Limb (tissue), 2 donors: ENCODE data around the gene ITGA6.

ENCODE experiments used
- DNase-seq, 2 donors: peaks; one replicate each; pipeline ENCODE4 v3.0.0-alpha.2; 2016; ENCODE audit errors: extremely low spot score in 2 of 2

Gene ITGA6

GRCh38 chr2:172415865-172416183 is 11.6 kb upstream of the ITGA6 start:
- no peak for DNase-seq

DNA sequence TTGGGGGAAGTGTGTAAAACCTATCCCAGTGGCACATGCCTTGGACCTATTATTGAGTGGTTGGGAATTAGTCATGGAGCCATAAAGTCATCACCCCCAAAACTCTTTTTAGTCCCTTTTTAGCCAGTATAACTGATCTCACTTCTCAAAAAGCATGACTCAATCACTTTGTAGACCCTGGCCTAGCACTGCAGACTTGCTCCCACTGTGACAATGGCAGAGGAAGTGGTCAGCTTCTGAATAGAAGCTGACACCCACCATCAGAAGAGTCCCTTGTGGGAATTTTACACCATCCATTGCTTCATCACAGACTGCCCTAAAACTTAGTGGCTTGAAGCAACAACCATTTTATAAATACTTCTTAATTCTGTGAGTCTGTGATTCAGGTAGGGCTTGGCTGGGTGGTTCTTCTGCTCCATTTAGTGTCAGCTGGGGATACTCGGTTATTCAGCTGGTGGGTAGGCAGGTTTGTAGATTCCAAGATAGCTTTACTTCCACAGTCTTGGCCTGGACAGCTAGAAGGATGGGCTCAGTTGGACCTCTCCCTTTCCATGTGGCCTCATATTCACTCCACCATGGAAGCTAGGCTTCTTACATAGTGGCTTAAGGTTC is 10.8 kb upstream of the ITGA6 start:
- DNase-seq: no peak

DNA sequence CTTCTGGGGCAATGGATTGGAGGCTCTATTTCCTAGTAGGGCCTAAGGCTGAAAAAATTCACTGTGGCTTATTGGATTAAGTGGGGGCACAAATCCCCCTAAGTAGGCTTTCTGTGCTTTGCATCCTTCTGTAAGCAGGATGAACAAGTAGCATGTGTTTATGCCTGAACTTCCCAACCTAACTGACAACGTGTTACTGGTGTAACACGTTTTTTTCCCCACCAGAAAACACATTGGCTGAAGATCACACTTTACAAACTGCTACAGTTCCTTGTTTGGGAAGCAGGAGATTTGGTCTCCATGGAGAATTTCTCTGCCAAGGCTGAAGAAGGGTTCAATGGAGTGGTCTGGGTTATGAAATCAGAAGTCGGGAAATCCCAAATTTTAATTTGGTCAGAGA is 7.2 kb upstream of the ITGA6 start:
- DNase-seq: no peak

DNA sequence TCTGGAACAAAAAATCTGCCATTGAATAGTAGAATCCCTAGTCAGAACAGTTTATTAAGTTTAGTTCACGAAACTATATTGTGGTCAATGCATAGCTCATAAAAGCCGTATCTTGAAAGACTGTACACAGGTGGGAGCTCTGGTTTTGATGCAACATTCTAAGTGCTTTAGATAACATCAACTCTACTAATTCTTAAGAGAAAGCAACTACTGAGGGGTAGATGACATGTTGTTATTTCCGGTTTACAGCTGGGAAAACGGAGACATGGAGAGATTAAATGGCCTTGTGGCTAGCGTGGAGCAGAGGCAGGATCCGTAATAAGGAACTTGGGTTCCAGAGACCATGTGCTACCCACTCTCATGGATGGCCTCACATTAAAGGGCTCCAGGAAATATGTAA is 4.2 kb upstream of the ITGA6 start:
- DNase-seq: no peak

DNA sequence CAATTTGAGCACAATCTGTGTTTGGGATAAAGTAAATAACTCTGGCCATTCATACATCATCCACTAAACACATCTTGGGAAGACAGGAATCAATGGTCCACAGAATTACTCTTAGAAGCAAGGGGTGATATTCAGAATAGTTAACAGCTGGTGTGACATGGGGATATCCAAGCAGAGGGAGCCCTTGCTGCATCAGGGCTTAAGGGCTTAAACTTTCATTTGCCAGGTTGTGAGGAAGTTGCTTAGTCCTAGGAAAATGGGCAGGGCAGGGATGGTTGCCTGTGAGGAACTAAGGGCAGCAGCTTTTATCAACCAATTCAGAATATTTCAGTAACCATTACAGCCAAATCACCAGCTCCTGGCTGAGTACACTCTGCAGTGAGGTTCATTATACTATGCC is 2.0 kb upstream of the ITGA6 start:
- no peak for DNase-seq

DNA sequence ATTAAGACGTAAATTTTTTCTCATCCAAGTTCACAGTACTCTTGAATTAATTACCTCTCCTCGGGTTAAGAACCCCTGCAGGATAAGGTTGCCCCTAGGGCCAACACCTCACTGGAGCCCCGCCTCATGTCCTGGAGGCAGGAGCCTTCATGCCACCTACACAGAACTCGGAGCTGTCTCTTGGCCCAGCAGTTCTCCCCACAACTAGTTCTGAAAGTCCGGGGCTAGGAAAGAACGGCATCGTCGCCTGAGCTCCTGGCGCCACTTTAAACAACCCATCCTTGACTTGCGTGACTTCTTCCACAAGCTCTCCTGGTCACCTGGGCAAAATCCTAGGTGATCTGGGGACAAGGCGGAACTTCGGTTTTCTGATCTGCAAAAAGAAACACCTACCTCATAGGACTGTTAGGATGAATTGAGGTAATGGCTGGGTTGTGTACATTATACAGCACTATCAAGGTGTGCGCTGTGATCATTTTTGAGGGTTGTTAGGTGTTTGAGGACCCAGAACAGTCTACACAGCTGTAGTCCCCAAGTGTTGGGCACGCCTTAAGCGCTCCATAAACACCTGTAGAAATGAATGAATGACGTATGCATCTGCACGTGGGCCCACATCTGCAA is 641 bp upstream of the ITGA6 start:
- DNase-seq: no peak

DNA sequence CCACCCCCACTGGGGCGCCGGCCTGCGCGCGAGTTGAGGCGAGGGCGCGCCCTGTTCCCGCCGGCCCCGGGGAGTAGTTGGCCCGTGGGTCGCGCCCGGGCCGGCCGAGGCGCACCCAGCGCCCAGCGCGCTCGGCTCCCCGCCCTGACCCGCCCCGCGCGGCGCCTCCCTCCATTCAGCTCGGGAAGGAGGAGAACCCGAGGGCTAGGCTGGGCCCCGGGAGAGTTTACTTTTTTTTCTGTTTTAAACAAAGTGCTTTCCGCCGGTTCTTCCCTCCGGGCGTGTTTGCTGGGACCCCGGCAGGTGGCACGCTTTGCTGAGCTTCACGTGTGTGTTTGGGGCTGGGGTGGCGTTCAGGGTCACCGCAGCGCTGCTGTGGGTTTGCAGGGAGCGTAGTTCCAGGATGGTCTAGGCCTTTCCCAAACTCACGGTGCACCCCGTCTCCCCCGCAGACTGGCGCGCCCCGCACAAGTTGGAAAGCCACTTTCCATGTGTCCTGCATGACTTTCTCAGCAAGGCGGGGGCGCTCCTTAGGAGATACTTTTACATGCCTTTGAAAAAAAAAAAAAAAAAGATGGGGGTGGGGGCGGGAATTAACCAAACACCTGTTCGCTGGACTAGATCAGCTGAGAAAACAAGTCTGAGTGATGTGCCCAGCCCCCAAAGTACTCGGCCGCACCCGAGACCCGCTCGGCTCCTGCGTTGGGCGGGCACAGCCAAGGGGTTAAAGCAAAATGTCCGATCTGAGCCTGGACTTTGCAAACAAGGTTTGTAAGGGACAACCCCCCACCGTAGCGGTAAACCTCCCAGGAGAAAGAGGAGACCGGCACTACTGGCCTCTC is 825 bp downstream of the ITGA6 start:
- peak in 1 of 2 donors; percentile 56 for DNase-seq

DNA sequence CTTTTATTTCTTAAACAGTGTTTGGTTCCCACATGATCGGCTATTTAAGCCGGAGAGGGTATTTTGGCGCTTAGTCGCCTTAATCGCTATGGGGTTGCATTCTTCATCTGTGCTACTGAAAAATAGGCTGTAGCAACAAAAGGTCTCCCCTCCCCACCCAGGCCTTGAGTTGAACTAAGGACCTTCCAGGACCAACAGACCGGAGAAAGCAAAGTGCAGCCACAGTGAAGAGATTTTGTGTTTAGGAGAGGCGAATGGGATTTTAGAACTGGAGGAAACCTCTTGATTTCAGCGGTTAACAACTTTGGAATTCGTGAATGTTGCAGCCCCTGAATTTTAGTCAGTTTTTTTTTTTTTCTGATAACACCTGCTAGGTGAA is 1.4 kb downstream of the ITGA6 start:
- no peak for DNase-seq

DNA sequence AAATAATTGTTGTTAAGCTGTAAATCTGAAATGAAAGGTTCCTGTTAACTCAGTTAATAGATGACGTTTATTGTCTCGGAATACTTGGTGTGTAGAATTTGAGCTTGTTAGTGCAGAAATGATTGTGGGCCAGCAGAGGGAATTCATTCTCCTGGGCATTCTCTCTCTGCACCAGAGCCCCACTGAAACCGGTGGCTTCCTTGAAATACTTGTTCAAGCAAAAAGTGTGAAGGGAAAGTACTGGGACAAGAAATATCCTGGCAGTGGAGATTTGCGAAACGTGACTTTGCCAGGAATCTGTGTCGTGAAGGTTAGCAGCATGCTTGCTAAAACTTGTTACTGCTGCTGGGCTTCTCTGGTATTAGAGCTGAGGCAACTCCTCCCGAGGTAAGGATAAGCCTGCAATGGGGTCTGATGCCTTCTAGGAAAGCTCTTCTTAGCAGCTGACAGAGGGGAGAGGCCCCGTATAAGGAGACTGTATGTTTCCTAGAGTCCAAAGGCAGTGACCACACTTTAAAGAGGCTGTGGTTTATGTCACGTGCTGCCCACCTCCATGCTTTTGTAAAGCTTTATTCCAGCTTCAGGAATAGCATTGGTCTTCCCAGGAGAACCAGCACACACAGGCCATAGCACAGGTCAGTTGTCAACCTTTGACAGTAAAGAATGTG is 2.0 kb downstream of the ITGA6 start:
- DNase-seq: no peak

DNA sequence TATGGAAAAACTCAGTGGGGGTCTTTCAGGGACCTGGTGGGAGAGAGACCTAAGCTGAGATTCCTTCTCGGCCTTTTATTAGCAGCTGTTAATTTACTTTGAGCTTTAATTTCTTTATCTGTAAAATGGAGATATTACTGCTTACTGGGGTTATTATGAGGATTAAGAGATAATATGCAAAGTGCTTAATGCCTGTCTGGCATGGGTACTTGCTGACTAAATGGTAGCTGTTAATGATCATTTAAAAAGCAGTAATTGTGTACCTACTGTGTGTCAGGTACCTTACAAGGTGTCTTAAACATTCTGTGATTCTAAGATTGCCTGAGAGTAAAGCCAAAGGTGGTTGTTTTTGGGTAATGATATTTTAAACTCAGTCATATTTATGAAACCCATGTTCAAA is 2.6 kb downstream of the ITGA6 start:
- no peak for DNase-seq

DNA sequence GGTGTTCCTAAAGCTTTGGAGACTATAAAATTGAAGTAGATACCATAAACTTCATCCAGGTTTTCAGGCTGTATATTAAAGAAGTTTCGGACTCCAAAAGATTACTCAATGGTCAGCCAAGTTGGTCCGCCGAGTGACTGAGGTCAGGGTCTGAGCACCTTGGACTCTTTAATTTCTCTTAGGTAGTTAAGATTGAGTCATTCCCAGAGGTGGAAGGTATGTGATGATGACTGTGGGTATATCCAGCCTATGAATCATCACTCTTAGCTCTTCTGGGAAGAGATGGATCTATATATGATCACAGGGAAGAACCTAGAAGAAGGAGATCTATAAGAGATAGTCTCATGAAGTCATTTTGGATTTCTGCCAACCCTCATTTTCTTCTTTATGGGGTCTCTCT is 3.3 kb downstream of the ITGA6 start:
- no peak for DNase-seq

DNA sequence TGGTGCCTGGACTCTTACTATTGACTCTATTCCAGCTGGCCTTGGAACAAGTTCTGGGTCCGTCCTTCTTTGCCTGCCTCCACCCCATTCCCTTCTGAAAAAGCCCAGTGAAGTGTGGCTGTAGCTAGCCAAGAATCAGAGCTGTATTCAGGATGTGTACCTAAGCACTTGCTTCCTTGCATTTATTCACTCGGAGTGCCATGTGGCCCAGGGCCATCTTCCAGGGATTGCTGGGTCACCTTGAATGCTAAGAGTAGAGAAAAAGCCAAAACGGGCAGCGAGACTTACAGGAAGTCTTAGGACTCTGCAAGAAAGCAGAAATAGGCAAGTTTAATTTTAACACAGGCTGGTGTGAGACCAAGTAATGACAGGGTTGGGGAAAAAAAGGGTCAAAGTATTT is 4.1 kb downstream of the ITGA6 start:
- no peak for DNase-seq

GRCh38 chr2:172431993-172432392 is 4.6 kb downstream of the ITGA6 start:
- DNase-seq: no peak

DNA sequence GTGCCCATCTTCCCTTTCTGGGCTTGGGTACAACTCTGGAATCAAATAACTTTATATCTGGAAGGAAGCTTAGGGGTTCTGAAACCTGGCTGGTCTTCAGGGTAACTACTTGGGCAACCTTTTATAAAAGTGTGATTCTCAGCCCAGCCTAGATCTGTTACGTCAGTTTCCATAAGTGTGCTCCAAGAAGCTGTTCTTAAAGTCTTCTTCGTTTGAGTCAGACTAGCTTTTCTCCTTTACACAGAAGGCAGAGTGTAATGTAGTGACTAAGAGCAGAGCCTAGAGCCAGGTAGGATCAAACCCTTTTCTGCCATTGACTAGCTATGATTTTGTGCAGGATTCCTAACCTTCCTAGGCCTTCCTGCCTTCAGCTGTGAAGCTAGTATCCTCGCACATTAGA is 5.8 kb downstream of the ITGA6 start:
- DNase-seq: no peak

DNA sequence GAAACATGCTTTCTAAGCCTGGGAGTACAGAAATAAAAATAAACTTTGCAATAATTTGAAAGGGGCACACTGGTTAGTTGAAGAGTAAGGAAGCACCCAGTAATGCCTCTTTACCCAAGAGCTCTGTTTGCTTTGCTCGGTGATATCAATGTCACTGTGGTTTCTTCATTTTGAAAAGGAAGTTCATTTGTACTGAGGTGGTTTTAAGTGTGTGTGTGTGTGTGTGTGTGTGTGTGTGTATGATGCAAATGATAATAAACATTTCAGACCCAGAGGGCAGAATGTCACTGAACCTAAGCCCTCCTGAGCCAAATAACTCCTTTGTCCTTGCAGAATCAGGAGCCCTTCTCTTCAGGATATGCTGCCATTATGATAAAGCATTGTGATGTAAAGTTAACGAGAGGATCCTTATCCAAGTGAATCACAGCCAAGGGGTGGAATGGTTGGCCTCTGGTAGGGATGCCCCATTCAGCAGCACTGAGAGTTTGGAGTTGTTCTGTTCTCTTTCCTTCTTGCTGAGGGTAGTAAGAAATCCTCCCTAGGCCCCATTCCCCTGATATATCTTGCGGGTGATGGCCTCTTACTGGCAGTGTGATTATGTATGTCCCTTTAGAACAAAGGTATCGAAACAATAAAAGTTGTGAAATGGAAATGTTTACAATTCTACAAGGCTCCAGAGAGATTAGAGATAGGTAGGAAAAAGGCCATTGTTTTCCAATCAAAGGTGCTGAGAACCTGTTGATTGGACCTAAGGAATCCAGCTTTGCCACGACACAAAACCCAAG is 7.6 kb downstream of the ITGA6 start:
- DNase-seq: no peak

DNA sequence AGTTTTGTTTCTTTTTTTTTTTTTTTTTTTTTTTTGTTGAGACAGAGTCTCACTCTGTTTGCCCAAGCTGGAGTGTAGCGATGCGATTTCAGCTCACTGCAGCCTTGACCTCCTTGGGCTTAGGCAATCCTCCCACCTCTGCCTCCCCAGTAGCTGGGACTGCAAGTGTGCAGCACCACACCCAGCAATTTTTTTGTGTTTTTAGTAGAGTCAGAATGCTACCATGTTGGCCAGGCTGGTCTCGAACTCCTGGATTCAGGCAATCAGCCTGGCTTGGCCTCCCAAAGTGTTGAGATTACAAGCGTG is 8.2 kb downstream of the ITGA6 start:
- DNase-seq: no peak

DNA sequence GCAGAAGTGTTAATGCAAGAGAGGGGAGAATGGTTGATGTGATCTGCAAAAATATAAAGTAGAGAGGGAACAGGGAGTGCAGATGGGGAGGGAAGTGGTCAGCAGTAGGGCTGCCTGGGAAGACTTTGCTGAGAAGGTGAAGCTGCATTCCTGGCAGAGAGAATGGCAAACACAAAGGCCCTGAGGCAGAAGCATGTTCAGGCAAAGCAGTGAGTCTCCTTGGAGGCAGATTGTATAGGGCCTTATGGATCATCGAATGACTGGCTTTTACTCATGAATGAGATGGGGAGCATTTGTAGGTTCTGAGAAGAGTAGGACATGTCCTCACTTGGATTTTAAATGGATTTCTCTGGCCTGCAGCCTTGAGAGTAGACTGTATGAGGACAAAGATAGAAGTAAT is 9.5 kb downstream of the ITGA6 start:
- DNase-seq: no peak

GRCh38 chr2:172437419-172438341 is 10.3 kb downstream of the ITGA6 start:
- no peak for DNase-seq

- DNase-seq: no peak
Observed at GRCh38 chr2:172438741-172439508, 11.5 kb downstream of the ITGA6 start.

DNA sequence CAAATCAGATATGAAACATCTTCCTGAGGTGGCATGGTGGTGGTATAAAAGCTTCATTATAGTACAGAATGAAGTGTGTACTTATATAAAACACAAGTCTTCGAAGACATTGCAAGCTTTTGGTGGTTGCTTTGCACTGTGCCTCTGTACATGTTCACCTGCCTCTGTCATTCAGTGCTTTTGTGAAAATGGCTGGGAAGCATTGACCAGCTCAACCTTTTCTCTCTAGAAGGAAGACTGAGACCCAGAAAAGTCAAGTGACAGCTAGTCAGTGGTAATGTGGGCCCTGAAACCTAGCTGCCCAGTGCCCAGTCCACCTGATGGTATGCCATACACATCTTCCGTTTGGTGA is 12.1 kb downstream of the ITGA6 start:
- DNase-seq: no peak
